ENCODE results near the gene USP49.
"Not testable (repeated sequence)": the region's sequence is repeated elsewhere in the genome, so short reads cannot be mapped to it uniquely, and the experiment has no call there.

Gene USP49

GRCh38 chr6:41779788-41780550 is 115.2 kb downstream of the USP49 start, which contains the start of gene FRS3:
TSS of gene FRS3 (minus strand) at chr6:41779900. CDS start at chr6:41776987, 2,913 bp downstream.
- ATAC-seq (peak; percentile 97), DNase-seq (peak; percentile 100)

- DNase-seq, result no peak
- no peak for ATAC-seq
Measured at GRCh38 chr6:41779336-41779735, 115.8 kb downstream of the USP49 start.

GRCh38 chr6:41778895-41779294 is 116.3 kb downstream of the USP49 start:
- ATAC-seq (no peak), DNase-seq (no peak)

- DNase-seq (no peak), ATAC-seq (no peak)
Measured at GRCh38 chr6:41777551-41778285, 117.5 kb downstream of the USP49 start.

GRCh38 chr6:41775293-41775882 is 119.8 kb downstream of the USP49 start:
- no peak for DNase-seq
- ATAC-seq, result no peak

- DNase-seq (no peak), ATAC-seq (no peak)
Measured at GRCh38 chr6:41774841-41775240, 120.3 kb downstream of the USP49 start.

- ATAC-seq (no peak), DNase-seq (no peak)
Measured at GRCh38 chr6:41771058-41771983, 123.9 kb downstream of the USP49 start.

GRCh38 chr6:41770381-41771057 is 124.7 kb downstream of the USP49 start:
- ATAC-seq, result no peak
- DNase-seq, result no peak

GRCh38 chr6:41769376-41769775 is 125.8 kb downstream of the USP49 start:
- no peak for ATAC-seq
- DNase-seq, result no peak

GRCh38 chr6:41768545-41769308 is 126.4 kb downstream of the USP49 start:
- DNase-seq (no peak), ATAC-seq (no peak)

- DNase-seq (no peak), ATAC-seq (no peak)
Measured at GRCh38 chr6:41767112-41767833, 127.9 kb downstream of the USP49 start.

- DNase-seq, ATAC-seq: not testable (repeated sequence)
Measured at GRCh38 chr6:41766043-41766664, 129.0 kb downstream of the USP49 start.

GRCh38 chr6:41763470-41763869 is 131.7 kb downstream of the USP49 start:
- ATAC-seq, result no peak
- DNase-seq, result no peak

GRCh38 chr6:41759905-41760579 is 135.1 kb downstream of the USP49 start:
- ATAC-seq, result no peak
- DNase-seq, result no peak

- ATAC-seq (no peak), DNase-seq (no peak)
Measured at GRCh38 chr6:41759106-41759904, 135.9 kb downstream of the USP49 start.

- ATAC-seq (no peak), DNase-seq (no peak)
Measured at GRCh38 chr6:41758641-41759035, 136.5 kb downstream of the USP49 start.

GRCh38 chr6:41757931-41758640 is 137.1 kb downstream of the USP49 start:
- no peak for DNase-seq
- no peak for ATAC-seq

All from stimulated activated naive CD8-positive, alpha-beta T cell treated with anti-CD3 and anti-CD28 coated beads, Interleukin-15, Interleukin-2, amounts not matched to agents 100 U/mL and 50 U/mL, for 24 hours (primary cell).